H1 (cell line): Measurements from ENCODE around the gene SCMH1. TPM values are rescaled to one million over a fixed set of nuclear protein-coding genes. Genes with fewer than 3 reads are reported as not detected.

Experiments used
- CTCF ChIA-PET: fragments of 300-600 bp; sonication (Branson Sonifier 250); formaldehyde crosslinking; loops from one replicate; lab custom pipeline; 2021; ENCODE audit not compliant: partially characterized antibody; lab: Charles Lee
- POLR2A ChIA-PET: fragments of 300-600 bp; sonication (Branson Sonifier 250); formaldehyde crosslinking; loops from one replicate; lab custom pipeline; 2021; ENCODE audit warnings: inconsistent platforms; ENCODE audit not compliant: partially characterized antibody; lab: Charles Lee
- DNase-seq, 2 experiments: peaks; one replicate each; pipeline versions ENCODE4 v3.0.0 to v3.0.0-alpha.2; 2010 to 2022; ENCODE audit warnings: low spot score in 2 of 2, low read depth in 1 of 2, mixed read lengths in 1 of 2
- FAIRE-seq: peaks from 2 replicates; lab custom pipeline; 2011; peaks lifted over from hg19 to GRCh38; lab: Jason Lieb, UNC
- H2AFZ ChIP-seq: 2 replicates; pipeline ENCODE4 v1.8.1; 2012; ENCODE audit warnings: low read length, inconsistent platforms
- H2AK5ac ChIP-seq: 2 replicates; pipeline ENCODE4 v1.6.1; 2013; ENCODE audit warnings: low read depth, low read length
- H2BK120ac ChIP-seq: replicated peaks from 2 replicates; pipeline ENCODE3; 2013; ENCODE audit warnings: low read depth, low read length, inconsistent platforms
- H2BK12ac ChIP-seq: 2 replicates; pipeline ENCODE4 v1.6.1; 2013; ENCODE audit warnings: low read depth, low read length
- H2BK15ac ChIP-seq: 2 replicates; pipeline ENCODE4 v1.6.1; 2013; ENCODE audit warnings: low read length
- H2BK20ac ChIP-seq: 2 replicates; pipeline ENCODE4 v1.6.1; 2013; ENCODE audit warnings: low read length
- H2BK5ac ChIP-seq: 2 replicates; pipeline ENCODE4 v1.6.1; 2013; ENCODE audit warnings: low read depth, low read length
- H3K14ac ChIP-seq: 2 replicates; pipeline ENCODE4 v1.6.1; 2013; ENCODE audit warnings: inconsistent platforms; ENCODE audit not compliant: insufficient read length
- H3K18ac ChIP-seq: 2 replicates; pipeline ENCODE4 v1.6.1; 2013; ENCODE audit warnings: low read length; ENCODE audit errors: extremely low read depth
- H3K23ac ChIP-seq: 2 replicates; pipeline ENCODE4 v1.6.1; 2013; ENCODE audit warnings: inconsistent platforms; ENCODE audit not compliant: insufficient read length
- H3K23me2 ChIP-seq: 2 replicates; pipeline ENCODE4 v1.6.1; 2013; ENCODE audit warnings: low read depth, low read length
- H3K27ac ChIP-seq: 2 replicates; pipeline ENCODE4 v1.6.1; 2011; ENCODE audit warnings: low read depth, low read length, inconsistent platforms
- H3K27me3 ChIP-seq, 4 experiments: replicated peaks in 1 of 4; 1 replicate in 1 of 4; 2 replicates in 3 of 4; pipeline versions ENCODE4 v1.6.1 to v1.8.1; 2011 to 2013; ENCODE audit warnings: low read length in 3 of 4, mild to moderate bottlenecking in 3 of 4, inconsistent platforms in 2 of 4, mixed read lengths in 2 of 4, moderate library complexity in 1 of 4; ENCODE audit not compliant: control insufficient read depth in 3 of 4, insufficient read depth in 3 of 4; ENCODE audit errors: extremely low read depth in 1 of 4
- H3K36me3 ChIP-seq, 4 experiments: 2 replicates each; pipeline versions ENCODE4 v1.6.1 to v1.8.1; 2011 to 2013; ENCODE audit warnings: mild to moderate bottlenecking in 4 of 4, low read length in 3 of 4, moderate library complexity in 2 of 4, control low read depth in 1 of 4, inconsistent platforms in 1 of 4; ENCODE audit not compliant: insufficient read depth in 4 of 4, control insufficient read depth in 2 of 4
- H3K4ac ChIP-seq: replicated peaks from 2 replicates; pipeline ENCODE3; 2013; ENCODE audit warnings: low read length, low read depth, mixed read lengths, inconsistent platforms; ENCODE audit not compliant: insufficient read length
- H3K4me1 ChIP-seq, 4 experiments: replicated peaks in 1 of 4; 1 replicate in 1 of 4; 2 replicates in 3 of 4; pipeline versions ENCODE4 v1.6.1 to v1.8.1; 2011 to 2013; ENCODE audit warnings: low read length in 3 of 4, inconsistent platforms in 2 of 4, mixed read lengths in 1 of 4; ENCODE audit not compliant: insufficient read depth in 4 of 4, control insufficient read depth in 3 of 4
- H3K4me2 ChIP-seq, 2 experiments: 2 replicates each; pipeline versions ENCODE4 v1.6.1 to v1.8.1; 2011 to 2013; ENCODE audit warnings: low read depth in 2 of 2, low read length in 2 of 2, control low read depth in 1 of 2, inconsistent platforms in 1 of 2, mild to moderate bottlenecking in 1 of 2; ENCODE audit not compliant: insufficient read depth in 1 of 2
- H3K4me3 ChIP-seq, 4 experiments: fragments of 200-600, 300-600 bp in 1 of 4; sonication (generic), shearing (Covaris generic), sonication (Bioruptor Twin) in 1 of 4; 2 replicates each; pipeline versions ENCODE4 v1.5.1 to v1.8.1; 2011 to 2016; ENCODE audit warnings: low read length in 4 of 4, low read depth in 3 of 4, control low read depth in 2 of 4, inconsistent platforms in 2 of 4, mild to moderate bottlenecking in 2 of 4, mixed read lengths in 1 of 4, moderate library complexity in 1 of 4; ENCODE audit not compliant: insufficient read depth in 2 of 4; ENCODE audit errors: extremely low read depth in 1 of 4
- H3K56ac ChIP-seq: replicated peaks from 2 replicates; pipeline ENCODE3; 2013; ENCODE audit warnings: low read depth, mild to moderate bottlenecking, mixed read lengths, low read length, inconsistent platforms; ENCODE audit not compliant: insufficient read length
- H3K79me1 ChIP-seq: 2 replicates; pipeline ENCODE4 v1.6.1; 2013; ENCODE audit warnings: low read depth, low read length, control low read depth
- H3K79me2 ChIP-seq, 2 experiments: 2 replicates each; pipeline versions ENCODE4 v1.6.1 to v1.8.1; 2012 to 2013; ENCODE audit warnings: low read length in 2 of 2, mild to moderate bottlenecking in 2 of 2, inconsistent platforms in 1 of 2; ENCODE audit not compliant: insufficient read depth in 2 of 2, control insufficient read depth in 1 of 2
- H3K9ac ChIP-seq, 4 experiments: replicated peaks in 1 of 4; 1 replicate in 1 of 4; 2 replicates in 3 of 4; pipeline versions ENCODE4 v1.6.1 to v1.8.1; 2011 to 2013; ENCODE audit warnings: low read depth in 3 of 4, low read length in 3 of 4, control low read depth in 2 of 4, mild to moderate bottlenecking in 2 of 4, moderate library complexity in 2 of 4, inconsistent platforms in 1 of 4; ENCODE audit errors: extremely low read depth in 1 of 4
- H3K9me3 ChIP-seq, 2 experiments: 2 replicates each; pipeline versions ENCODE4 v1.6.1 to v1.8.1; 2012 to 2013; ENCODE audit warnings: mild to moderate bottlenecking in 2 of 2, moderate library complexity in 2 of 2, control low read depth in 1 of 2, inconsistent platforms in 1 of 2, low read depth in 1 of 2, low read length in 1 of 2, mixed read lengths in 1 of 2; ENCODE audit not compliant: insufficient read depth in 2 of 2
- H4K20me1 ChIP-seq, 2 experiments: replicated peaks in 1 of 2; 2 replicates each; pipeline versions ENCODE3 to v1.8.1; 2011 to 2013; ENCODE audit warnings: inconsistent platforms in 2 of 2, low read length in 2 of 2, mild to moderate bottlenecking in 1 of 2; ENCODE audit not compliant: insufficient read depth in 2 of 2, control insufficient read depth in 1 of 2
- H4K5ac ChIP-seq: 2 replicates; pipeline ENCODE4 v1.6.1; 2013; ENCODE audit warnings: low read length, low read depth, mixed read lengths, inconsistent platforms; ENCODE audit not compliant: insufficient read length
- H4K8ac ChIP-seq: 2 replicates; pipeline ENCODE4 v1.8.0; 2013; ENCODE audit warnings: mild to moderate bottlenecking, moderate library complexity, low read length, inconsistent platforms; ENCODE audit not compliant: insufficient read depth; ENCODE audit errors: extremely low read depth
- H4K91ac ChIP-seq: replicated peaks from 2 replicates; pipeline ENCODE3; 2013; ENCODE audit warnings: low read length, mixed read lengths, inconsistent platforms; ENCODE audit not compliant: insufficient read length
- CREB1 ChIP-seq: IDR thresholded peaks from 2 replicates; pipeline ENCODE4 v1.6.1; 2012; ENCODE audit warnings: inconsistent platforms
- FOSL1 ChIP-seq: IDR thresholded peaks from 2 replicates; pipeline ENCODE4 v1.6.1; 2011; ENCODE audit warnings: mild to moderate bottlenecking, low read depth, low read length, moderate library complexity; ENCODE audit not compliant: insufficient read depth
- KDM1A ChIP-seq: fragments of 200-600, 300-600 bp; sonication (generic); IDR thresholded peaks from 2 replicates; pipeline ENCODE4 v1.7.1; 2016; ENCODE audit warnings: mild to moderate bottlenecking, low read length, borderline replicate concordance
- KDM4A ChIP-seq: IDR thresholded peaks from one replicate; pipeline ENCODE4 v1.7.1; 2012; ENCODE audit warnings: low read depth, mild to moderate bottlenecking, moderate library complexity, low read length, inconsistent platforms; ENCODE audit not compliant: severe bottlenecking
- KDM5A ChIP-seq: fragments of 200-600 bp; IDR thresholded peaks from 2 replicates; pipeline ENCODE4 v1.7.1; 2012; ENCODE audit warnings: mild to moderate bottlenecking, low read length, inconsistent platforms, mixed read lengths
- MAFK ChIP-seq: IDR thresholded peaks from 2 replicates; pipeline ENCODE4 v1.6.1; 2012; ENCODE audit warnings: low read depth, mild to moderate bottlenecking, improper control_type of control experiment, low read length
- RNF2 ChIP-seq: fragments of 200-900, 300-1000 bp; sonication (generic); IDR thresholded peaks from 2 replicates; pipeline ENCODE4 v1.7.1; 2016; ENCODE audit warnings: borderline replicate concordance, low read depth, mild to moderate bottlenecking, antibody characterized with exemption, low read length; ENCODE audit not compliant: poor library complexity, severe bottlenecking; ENCODE audit errors: missing control alignments
- SIX5 ChIP-seq: IDR thresholded peaks from 2 replicates; pipeline ENCODE4 v1.6.1; 2011; ENCODE audit warnings: mild to moderate bottlenecking, low read depth, low read length
- SP2 ChIP-seq: IDR thresholded peaks from 2 replicates; pipeline ENCODE4 v1.6.1; 2012; ENCODE audit warnings: mild to moderate bottlenecking, low read length, inconsistent platforms
- TCF12 ChIP-seq: IDR thresholded peaks from 2 replicates; pipeline ENCODE4 v1.6.1; 2011; ENCODE audit warnings: low read depth, mild to moderate bottlenecking, low read length
- WGBS, 2 experiments: shearing (Covaris generic) in 1 of 2; methylation state at CpG; one replicate each; pipeline versions ENCODE4 v1.1.6 to v1.1.7; 2013 to 2015; ENCODE audit warnings: low lambda C conversion rate in 2 of 2, mixed read lengths in 2 of 2, inconsistent platforms in 1 of 2, low coverage in 1 of 2, missing lambda C conversion rate in 1 of 2; ENCODE audit not compliant: insufficient replicate concordance in 2 of 2, insufficient coverage in 1 of 2, insufficient read length in 1 of 2; ENCODE audit errors: extremely low coverage in 1 of 2, missing lambda C conversion rate in 1 of 2; 5-methylcytosine and 5-hydroxymethylcytosine counted together
- polyA plus RNA-seq, 7 experiments: library from polyadenylated mRNA; depleted of rRNA in 3 of 7; stranded (reverse) in 5 of 7; unstranded in 2 of 7; fragments of >200 nt in 5 of 7; fragments of 200-250 nt in 2 of 7; gene quantifications; 1 replicate in 5 of 7; 2 replicates in 1 of 7; 4 replicates in 1 of 7; pipeline versions ENCODE4 v1.2.1 to v1.2.3, GENCODE V29; 2011 to 2013; ENCODE audit warnings: missing spikeins in 2 of 7, mixed read lengths in 2 of 7
- total RNA-seq: library from RNA; stranded (reverse); fragmentation: NEBNext Ultra II Directional; extraction: Animal tissue kit (Norgen Biotek cat#: 25700); gene quantifications from 2 replicates; pipeline ENCODE4 v1.2.1, GENCODE V29; 2021
- TF ChIP-seq, protein P1 (sequence below): IDR thresholded peaks from 2 replicates; pipeline ENCODE4 v1.6.1; 2012; ENCODE audit warnings: inconsistent platforms
- TF ChIP-seq, protein P2 (sequence below): IDR thresholded peaks from 2 replicates; pipeline ENCODE4 v1.6.1; 2011; ENCODE audit warnings: low read depth, mild to moderate bottlenecking, low read length; ENCODE audit not compliant: insufficient read depth

SCMH1 gene
- total and polyA plus RNA-seq, 2 of the 8 experiments (the other 6 are each of a cell fraction or from before 2014, with no cell fraction given) = 16.6 to 30.7 TPM

DNA sequence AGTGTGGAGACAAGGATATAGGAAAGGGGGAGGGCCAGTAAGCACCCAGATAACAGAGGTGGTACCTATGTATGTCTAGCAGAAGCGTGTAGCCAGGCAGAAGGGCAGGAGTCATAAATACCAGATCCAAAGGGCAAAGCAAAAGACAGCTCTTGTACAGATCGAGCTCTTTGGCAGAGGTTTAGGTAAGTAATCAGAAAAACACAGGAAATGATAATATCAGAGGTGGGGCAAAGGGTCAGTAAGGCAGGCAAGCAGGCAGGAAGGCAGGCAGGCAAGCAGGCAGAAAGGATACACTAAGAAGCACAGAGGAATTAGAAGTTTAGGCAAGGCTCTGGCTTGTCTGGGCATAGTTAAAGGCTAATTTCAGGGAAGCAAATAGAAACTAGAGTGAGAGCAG lies 197.9 kb downstream of the SCMH1 start:
- no peak overlapping the region for H3K4me2 ChIP-seq
- no peak overlapping the region for H2AK5ac ChIP-seq
- H3K27ac ChIP-seq = no peak overlapping the region
- no peak overlapping the region for H2BK20ac ChIP-seq
- H3K79me2 ChIP-seq = no peaks in the 10 kb centered on the region
- no peak overlapping the region for H2BK5ac ChIP-seq
- FAIRE-seq = no peak
- H3K27me3 ChIP-seq = no peaks in the 10 kb centered on the region
- no peak overlapping the region for H3K56ac ChIP-seq
- DNase-seq = no peak
- H4K91ac ChIP-seq = no peak overlapping the region
- no peak overlapping the region for H3K4me3 ChIP-seq
- H3K9me3 ChIP-seq = no peaks in the 10 kb centered on the region
- no peak overlapping the region for H3K14ac ChIP-seq
- no peak overlapping the region for H4K8ac ChIP-seq
- no peaks in the 10 kb centered on the region; the same call in 1 of the 2 replicates for H3K23me2 ChIP-seq
- no peak overlapping the region for H2BK12ac ChIP-seq
- no peak overlapping the region for H3K9ac ChIP-seq
- H4K20me1 ChIP-seq = peaks cover 0 to 3% of the 10 kb centered on the region in 2 experiments
- H3K4me1 ChIP-seq = no peaks in the 10 kb centered on the region
- H3K23ac ChIP-seq = no peak overlapping the region
- H3K4ac ChIP-seq = no peak overlapping the region
- H2AFZ ChIP-seq = no peak overlapping the region
- no peak overlapping the region for H2BK120ac ChIP-seq
- H3K79me1 ChIP-seq = no peaks in the 10 kb centered on the region
- H2BK15ac ChIP-seq = no peak overlapping the region
- WGBS, 2 experiments = 89% methylated on average over 2 of the region's 2 CpGs; no CpG with 5 or more reads in 1 of the 2 experiments
- peaks cover 0 to 2% (median 0%) of the 10 kb centered on the region in 4 experiments; a peak in 1 of 8 replicates for H3K36me3 ChIP-seq
- ChIA-PET POLR2A (interaction anchor here (1.1 to 1.3 kb wide), 2 partner anchors 10 to 14 kb away, joined by 3 to 4 read pairs; no protein-coding TSS in a partner anchor), CTCF (interaction anchor here (1.4 kb wide), 1 partner anchor 9 kb away, joined by 5 read pairs; no protein-coding TSS in a partner anchor)
- TF ChIP-seq CREB1 (no peak), MAFK (no peak), KDM4A (no peak), TCF12 (no peak), RNF2 (no peak), SIX5 (no peak), KDM1A (no peak), FOSL1 (no peak), SP2 (no peak), KDM5A (no peak)
- TF ChIP-seq, protein P1, sequence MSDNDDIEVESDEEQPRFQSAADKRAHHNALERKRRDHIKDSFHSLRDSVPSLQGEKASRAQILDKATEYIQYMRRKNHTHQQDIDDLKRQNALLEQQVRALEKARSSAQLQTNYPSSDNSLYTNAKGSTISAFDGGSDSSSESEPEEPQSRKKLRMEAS = no peak
- TF ChIP-seq, protein P2, sequence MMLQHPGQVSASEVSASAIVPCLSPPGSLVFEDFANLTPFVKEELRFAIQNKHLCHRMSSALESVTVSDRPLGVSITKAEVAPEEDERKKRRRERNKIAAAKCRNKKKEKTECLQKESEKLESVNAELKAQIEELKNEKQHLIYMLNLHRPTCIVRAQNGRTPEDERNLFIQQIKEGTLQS = no peak
- H4K5ac ChIP-seq = no peak overlapping the region
- H3K18ac ChIP-seq = no peak overlapping the region
